HepG2 (cell line): ENCODE results near the gene SGF29.

Experiments used
- FOXK2 ChIP-seq: fragments of 450-650 bp; IDR thresholded peaks from 2 replicates; pipeline ENCODE4 v1.6.1; 2016
- LCORL ChIP-seq, 2 experiments: fragments of 450-650 bp in 1 of 2; sonication (generic) in 1 of 2; formaldehyde crosslinking in 1 of 2; IDR thresholded peaks; 2 replicates each; pipeline versions ENCODE4 v1.5.0 to v1.6.1; 2017 to 2020; ENCODE audit warnings: antibody characterized with exemption in 1 of 2, missing genetic modification reagents in 1 of 2
- NFE2L1 ChIP-seq: sonication (generic); formaldehyde crosslinking; IDR thresholded peaks from 2 replicates; pipeline ENCODE4 v1.4.0; 2020; ENCODE audit warnings: missing genetic modification reagents, mild to moderate bottlenecking, borderline replicate concordance
- POLR2AphosphoS5 ChIP-seq: IDR thresholded peaks from 2 replicates; pipeline ENCODE4 v1.6.1; 2012; ENCODE audit warnings: low read depth, low read length
- TAF15 ChIP-seq: fragments of 200-400 bp; formaldehyde crosslinking; IDR thresholded peaks from one replicate; pipeline ENCODE4 v1.6.1; 2018; ENCODE audit warnings: mild to moderate bottlenecking, low read depth, low read length; ENCODE audit not compliant: poor library complexity, severe bottlenecking
- TF ChIP-seq, protein P1 (sequence below): IDR thresholded peaks from 2 replicates; pipeline ENCODE4 v1.6.1; 2016
- TF ChIP-seq, protein P2 (sequence below): sonication (generic); formaldehyde crosslinking; IDR thresholded peaks from 2 replicates; pipeline ENCODE4 v1.4.0; 2020; ENCODE audit warnings: low read depth, mild to moderate bottlenecking, missing genetic modification reagents
- TF ChIP-seq, protein P3 (sequence below): sonication (generic); formaldehyde crosslinking; IDR thresholded peaks from 2 replicates; pipeline ENCODE4 v1.5.0; 2020; ENCODE audit warnings: mild to moderate bottlenecking, missing genetic modification reagents, moderate library complexity
- TF ChIP-seq, protein P4 (sequence below): IDR thresholded peaks from 2 replicates; pipeline ENCODE4 v1.6.1; 2012; ENCODE audit warnings: inconsistent platforms

DNA sequence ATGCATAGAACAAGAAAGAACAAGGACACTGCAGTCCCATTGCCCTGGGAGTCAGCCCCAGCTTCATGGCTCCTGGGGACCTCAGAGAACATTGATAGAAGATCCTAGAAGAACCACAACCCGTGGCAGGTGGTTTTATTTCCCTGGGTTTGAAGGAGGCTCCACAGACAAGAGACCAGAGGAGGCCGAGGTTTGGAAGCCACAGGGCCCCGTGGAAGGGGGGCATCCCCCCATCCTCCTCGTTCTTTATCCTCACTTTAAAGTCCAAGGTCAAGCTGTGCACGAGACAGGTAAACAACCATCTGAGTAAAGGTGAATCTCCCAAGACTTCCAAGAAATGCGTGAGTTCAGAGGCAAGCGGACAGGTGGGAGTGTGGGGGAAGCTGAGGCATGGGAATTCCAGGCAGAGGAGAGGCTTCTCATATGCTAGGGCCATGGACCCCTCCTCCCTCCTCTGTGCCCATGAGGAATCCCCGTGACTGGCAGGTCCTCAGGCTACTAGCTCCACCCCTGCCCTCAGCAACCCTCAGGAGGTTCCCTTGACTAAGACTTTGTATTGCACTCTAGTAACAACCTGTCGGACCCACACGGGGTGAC is 57.0 kb downstream of the SGF29 start:
- TF ChIP-seq, protein P1, sequence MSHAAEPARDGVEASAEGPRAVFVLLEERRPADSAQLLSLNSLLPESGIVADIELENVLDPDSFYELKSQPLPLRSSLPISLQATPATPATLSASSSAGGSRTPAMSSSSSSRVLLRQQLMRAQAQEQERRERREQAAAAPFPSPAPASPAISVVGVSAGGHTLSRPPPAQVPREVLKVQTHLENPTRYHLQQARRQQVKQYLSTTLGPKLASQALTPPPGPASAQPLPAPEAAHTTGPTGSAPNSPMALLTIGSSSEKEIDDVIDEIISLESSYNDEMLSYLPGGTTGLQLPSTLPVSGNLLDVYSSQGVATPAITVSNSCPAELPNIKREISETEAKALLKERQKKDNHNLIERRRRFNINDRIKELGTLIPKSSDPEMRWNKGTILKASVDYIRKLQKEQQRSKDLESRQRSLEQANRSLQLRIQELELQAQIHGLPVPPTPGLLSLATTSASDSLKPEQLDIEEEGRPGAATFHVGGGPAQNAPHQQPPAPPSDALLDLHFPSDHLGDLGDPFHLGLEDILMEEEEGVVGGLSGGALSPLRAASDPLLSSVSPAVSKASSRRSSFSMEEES (CRISPR knock-in tag), result peak; percentile 24; the same call in 1 of the 2 replicates
- no peak for TF ChIP-seq TAF15
- TF ChIP-seq FOXK2, result no peak
- TF ChIP-seq, protein P2, sequence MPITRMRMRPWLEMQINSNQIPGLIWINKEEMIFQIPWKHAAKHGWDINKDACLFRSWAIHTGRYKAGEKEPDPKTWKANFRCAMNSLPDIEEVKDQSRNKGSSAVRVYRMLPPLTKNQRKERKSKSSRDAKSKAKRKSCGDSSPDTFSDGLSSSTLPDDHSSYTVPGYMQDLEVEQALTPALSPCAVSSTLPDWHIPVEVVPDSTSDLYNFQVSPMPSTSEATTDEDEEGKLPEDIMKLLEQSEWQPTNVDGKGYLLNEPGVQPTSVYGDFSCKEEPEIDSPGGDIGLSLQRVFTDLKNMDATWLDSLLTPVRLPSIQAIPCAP (CRISPR knock-in tag), result no peak
- TF ChIP-seq POLR2AphosphoS5, result no peak
- TF ChIP-seq, protein P3, sequence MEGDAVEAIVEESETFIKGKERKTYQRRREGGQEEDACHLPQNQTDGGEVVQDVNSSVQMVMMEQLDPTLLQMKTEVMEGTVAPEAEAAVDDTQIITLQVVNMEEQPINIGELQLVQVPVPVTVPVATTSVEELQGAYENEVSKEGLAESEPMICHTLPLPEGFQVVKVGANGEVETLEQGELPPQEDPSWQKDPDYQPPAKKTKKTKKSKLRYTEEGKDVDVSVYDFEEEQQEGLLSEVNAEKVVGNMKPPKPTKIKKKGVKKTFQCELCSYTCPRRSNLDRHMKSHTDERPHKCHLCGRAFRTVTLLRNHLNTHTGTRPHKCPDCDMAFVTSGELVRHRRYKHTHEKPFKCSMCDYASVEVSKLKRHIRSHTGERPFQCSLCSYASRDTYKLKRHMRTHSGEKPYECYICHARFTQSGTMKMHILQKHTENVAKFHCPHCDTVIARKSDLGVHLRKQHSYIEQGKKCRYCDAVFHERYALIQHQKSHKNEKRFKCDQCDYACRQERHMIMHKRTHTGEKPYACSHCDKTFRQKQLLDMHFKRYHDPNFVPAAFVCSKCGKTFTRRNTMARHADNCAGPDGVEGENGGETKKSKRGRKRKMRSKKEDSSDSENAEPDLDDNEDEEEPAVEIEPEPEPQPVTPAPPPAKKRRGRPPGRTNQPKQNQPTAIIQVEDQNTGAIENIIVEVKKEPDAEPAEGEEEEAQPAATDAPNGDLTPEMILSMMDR (CRISPR knock-in tag), result no peak
- TF ChIP-seq, protein P4, sequence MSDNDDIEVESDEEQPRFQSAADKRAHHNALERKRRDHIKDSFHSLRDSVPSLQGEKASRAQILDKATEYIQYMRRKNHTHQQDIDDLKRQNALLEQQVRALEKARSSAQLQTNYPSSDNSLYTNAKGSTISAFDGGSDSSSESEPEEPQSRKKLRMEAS, result no peak; the same call in 1 of the 2 replicates
- TF ChIP-seq LCORL (IDR thresholded peaks at IDR 0.05), result no peak
- no peak; the same call in none of the 2 replicates for TF ChIP-seq LCORL (CRISPR knock-in tag; IDR thresholded peaks at IDR 0.05)
- TF ChIP-seq NFE2L1, result no peak
